ENCODE data around the gene CHMP1A.
"Not testable (repeated sequence)": the region's sequence is repeated elsewhere in the genome, so short reads cannot be mapped to it uniquely, and the experiment has no call there.

CHMP1A gene

DNA sequence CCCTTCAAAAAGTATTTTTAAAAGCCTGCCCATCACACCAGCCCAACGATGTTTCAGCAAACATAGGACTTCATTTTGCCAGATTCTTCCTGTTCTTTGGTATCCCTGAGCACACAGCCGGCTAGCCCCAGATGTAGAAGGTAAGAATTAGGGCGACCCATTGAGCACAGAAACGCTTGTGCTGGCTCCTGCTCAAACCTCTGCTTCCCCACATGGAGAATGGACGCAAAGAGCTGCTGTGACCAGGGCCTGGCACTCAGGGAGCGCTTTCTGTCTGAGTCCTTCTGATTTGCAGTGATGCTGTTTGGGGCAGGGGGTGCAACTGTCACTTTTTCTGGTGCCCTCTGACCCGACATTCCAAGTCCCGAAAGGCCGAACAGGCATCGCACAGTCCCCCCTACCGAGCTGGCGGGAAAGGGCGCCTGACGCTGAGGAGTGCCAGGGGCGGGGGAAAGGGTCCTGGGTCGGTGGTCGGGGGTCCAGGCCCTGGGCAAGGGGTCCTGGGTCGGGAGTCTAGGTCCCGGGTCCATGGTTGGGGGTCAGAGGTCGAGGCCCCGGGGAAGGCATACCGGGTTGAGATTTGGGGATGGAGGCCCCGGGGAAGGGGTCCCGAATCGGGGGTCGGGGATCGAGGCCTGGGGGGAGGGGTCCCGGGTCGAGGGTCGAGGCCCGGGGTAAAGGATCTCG, 930 bp downstream of the CHMP1A start:
- no peak for DNase-seq

DNA sequence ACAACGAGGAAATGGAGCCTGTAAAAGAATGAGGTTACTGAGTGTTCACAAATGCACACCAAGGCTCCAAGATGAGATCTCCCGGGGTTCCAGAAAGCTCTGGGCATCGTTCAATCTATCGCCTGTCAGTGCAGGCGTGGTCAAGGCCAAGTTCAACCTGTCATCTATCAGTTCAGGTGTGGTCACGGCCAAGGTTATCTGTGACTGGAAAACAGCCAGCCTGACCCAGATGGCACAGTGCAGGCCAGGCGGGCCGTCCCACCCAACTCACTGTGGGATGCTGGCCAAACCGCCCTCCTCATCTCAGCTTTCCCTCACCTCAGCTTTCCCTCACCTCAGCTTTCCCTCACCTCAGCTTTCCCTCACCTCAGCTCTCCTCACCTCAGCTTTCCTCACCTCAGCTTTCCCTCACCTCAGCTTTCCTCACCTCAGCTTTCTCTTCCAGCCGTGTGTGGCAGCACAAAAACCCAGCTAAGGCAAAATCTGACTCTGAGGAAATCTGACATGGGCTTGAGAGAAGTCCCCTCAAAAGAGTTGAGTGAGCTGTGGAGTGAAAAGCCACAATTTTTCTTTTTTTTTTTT, 2.4 kb downstream of the CHMP1A start:
- no peak for DNase-seq

- DNase-seq = no peak
Measured at GRCh38 chr16:89653656-89654295, 3.7 kb downstream of the CHMP1A start.

DNA sequence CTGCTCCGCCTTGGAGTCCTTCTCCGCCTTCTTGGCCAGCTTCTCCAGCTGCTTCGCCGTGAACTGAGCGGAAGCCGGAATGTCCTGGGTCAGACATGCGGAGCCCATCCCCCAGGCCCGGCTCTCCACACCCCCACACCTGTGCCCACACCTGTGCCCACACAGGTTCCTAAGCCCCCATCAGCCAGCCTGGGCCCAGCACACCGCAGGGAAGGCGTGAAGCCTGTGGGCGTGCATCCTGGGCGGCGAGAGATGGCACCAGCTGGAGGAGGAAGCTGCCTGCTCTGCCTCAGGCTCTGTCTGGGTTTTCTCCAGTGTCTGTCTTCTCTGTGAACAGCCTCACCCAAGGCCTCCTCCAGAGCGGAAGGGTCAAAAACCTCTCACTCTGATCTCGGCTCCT, 5.9 kb downstream of the CHMP1A start:
- DNase-seq = no peak

- no peak for DNase-seq
Measured at GRCh38 chr16:89646906-89647305, 10.6 kb downstream of the CHMP1A start.

- DNase-seq = no peak
Measured at GRCh38 chr16:89646270-89646669, 11.2 kb downstream of the CHMP1A start.

DNA sequence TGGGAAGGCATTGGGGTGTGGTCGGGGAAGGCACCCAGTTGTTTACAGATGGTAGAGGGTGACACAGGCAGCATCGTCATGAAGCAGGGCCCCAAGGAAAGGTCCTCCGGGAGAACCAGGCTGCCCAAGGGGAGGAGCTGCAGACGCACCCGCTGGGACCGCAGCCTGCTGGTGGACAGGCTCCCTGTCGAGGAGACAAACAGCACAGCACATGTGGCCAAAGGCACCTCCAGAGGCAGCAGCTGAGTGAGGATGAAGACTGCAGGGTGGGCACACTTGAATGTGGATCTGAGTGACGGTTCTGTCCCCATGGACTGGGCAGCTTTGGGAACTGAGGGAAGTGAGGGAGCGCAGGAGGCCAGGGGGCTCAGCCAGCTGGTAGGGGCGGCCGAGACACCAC, 12.4 kb downstream of the CHMP1A start:
- DNase-seq = no peak

DNA sequence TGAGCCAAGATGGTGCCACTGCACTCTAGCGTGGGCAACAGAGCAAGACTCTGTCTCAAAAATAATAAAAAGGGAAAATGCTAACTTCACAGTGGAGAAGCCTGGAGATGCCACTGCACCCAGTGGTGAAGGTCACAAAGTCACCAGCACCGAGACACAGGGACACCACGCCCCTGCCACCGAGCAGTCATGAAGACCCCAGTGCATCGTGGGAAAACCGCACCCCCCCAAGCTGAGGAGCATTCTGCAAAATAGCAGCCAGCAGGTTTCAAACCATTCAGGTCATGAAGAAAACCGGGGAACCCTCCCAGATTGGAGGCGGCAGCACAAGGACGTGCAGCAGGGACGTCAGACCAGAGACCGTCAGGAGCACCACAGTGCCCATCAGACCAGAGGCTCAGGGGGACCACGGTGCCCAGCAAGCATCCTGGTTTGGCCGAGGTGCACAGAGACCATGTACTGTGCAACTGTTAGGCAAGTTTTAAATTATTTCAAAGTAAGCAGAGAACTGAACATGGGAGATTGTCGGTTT, 13.7 kb downstream of the CHMP1A start:
- DNase-seq = no peak

DNA sequence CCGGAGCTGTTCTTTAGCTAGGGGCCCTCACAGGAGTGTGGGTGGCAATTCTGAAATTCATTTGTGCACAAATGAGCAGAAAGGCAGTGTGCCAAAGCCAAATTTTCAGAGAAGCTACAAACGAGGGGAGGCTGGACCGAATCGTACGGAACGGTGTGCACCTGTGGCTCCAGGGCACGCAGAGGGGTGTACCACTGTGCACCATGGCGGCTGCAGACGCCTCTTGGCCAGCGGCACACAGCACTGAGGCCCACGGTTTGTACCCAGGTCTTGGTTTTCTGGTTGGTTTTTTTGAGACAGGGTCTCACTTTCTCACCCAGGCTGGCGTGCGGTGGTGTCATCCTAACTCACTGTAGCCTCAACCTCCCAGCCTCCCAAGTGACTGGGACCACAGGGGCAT, 14.9 kb downstream of the CHMP1A start:
- no peak for DNase-seq

- no peak for DNase-seq
Measured at GRCh38 chr16:89641458-89642119, 15.9 kb downstream of the CHMP1A start.

GRCh38 chr16:89639385-89639784, 18.1 kb downstream of the CHMP1A start:
- DNase-seq = no peak

DNA sequence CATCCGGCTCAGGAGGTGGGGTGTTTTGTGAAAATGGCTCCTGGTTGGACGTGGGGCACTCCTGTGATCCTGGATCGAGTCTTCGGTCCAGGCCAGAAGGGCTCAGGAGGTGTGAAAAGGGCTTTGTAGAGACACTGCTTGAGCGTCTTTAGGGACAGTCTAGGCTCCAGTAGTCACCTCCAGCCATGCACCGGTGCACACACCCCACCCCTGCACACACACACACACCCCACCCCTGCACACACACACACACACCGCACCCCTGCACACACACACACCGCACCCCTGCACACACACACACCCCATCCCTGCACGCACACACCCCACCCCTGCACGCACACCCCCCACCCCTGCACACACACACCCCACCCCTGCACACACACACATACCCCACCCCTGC, 19.1 kb downstream of the CHMP1A start:
- no peak for DNase-seq

DNA sequence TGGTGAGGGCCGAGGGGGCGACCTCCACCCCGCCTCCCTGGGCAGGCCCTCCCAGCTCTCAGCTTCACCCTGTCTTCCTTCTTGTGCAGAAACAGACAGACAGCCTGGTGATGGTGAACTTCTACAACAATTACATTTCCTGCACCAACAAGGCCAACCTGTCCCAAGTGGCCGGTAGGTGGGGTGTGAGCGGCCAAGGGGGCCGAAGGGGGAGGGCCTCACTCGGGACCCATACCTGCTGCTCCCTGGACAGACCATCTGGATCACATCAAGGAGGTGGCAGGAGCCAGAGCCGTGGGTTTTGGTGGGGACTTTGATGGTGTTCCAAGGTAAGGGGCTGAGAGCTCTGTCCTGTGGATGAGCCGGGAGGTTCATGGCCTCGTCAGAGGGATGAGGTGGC, 20.1 kb downstream of the CHMP1A start:
- no peak for DNase-seq

DNA sequence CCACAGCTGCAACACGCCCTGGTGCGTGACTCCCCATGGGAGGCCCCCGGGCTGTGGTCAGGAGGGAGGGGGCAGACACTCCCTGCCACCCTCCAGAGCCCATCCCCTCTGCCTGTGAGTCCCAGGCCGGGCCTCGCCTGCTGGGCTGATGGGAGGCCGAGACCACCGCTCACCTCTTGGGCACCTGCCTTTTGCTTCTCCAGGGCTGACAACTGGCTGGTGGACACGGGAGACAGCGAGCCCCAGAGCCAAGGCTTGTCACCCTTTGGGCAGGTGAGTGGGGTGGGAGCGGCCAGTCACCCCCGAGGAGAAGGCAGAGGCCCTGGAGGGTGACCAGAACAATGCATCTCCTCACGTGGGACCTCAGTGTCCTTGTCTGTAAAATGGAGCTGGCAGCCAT, 20.8 kb downstream of the CHMP1A start:
- no peak for DNase-seq

DNA sequence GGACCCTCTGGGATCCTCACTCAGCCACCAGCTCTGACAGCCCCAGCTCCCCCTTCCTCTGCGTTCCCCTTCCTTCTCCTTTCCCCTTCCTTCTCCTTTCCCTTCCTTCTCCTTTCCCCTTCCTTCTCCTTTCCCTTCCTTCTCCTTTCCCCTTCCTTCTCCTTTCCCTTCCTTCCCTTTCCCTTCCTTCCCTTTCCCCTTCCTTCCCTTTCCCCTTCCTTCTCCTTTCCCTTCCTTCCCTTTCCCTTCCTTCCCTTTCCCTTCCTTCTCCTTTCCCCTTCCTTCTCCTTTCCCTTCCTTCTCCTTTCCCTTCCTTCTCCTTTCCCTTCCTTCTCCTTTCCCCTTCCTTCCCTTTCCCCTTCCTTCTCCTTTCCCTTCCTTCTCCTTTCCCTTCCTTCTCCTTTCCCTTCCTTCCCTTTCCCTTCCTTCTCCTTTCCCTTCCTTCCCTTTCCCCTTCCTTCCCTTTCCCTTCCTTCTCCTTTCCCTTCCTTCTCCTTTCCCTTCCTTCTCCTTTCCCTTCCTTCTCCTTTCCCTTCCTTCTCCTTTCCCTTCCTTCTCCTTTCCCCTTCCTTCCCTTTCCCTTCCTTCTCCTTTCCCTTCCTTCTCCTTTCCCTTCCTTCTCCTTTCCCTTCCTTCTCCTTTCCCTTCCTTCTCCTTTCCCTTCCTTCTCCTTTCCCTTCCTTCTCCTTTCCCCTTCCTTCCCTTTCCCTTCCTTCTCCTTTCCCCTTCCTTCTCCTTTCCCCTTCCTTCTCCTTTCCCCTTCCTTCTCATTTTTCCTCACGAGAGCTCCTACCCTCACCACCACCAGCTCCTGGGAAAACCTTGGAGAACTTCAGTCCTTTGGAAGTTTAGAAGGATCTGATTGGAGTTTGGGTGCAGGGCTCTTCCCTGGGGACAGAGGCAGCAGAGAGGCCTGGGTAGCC, 22.8 kb downstream of the CHMP1A start:
- DNase-seq = not testable (repeated sequence)

DNA sequence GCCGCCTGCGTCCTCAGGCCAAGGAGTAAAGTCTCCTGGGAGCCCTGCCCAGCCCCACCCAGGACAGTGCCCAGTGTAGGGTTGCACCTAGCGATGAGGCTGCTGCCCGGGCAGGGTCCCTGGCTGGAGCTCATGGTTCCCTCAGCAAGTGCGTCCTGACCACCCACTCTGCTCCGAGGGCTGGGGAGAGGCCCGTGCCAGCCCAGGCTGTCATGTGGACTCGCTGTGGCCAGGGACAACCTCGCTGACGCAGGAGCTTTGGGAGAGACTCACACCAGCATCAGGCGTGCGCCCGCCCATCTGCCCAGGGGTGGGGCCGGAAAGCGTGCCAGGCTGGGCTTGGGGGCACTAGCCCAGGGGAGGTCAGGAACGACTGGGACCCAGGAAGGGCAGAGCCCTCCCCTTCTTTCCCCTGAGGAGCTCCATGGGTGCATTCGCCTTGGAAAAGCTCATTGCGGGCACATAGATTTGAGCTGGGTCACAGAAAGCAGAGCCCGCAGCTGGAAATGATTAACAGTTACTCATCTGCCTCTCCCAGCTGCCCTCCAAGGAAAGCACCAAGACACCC, 24.4 kb downstream of the CHMP1A start:
- DNase-seq = peak in 1 of 2 experiments; percentile 64

GRCh38 chr16:89629827-89630610, 27.5 kb downstream of the CHMP1A start:
- DNase-seq = no peak

- no peak for DNase-seq
Measured at GRCh38 chr16:89624777-89625761, 32.4 kb downstream of the CHMP1A start.

- DNase-seq = no peak
Measured at GRCh38 chr16:89623511-89624261, 33.8 kb downstream of the CHMP1A start.

Data from NCI-H524 (cell line).